HL-60 (cell line): ENCODE measurements around the gene PREPL.

Experiments
- DNase-seq, 2 experiments: peaks; one replicate each; pipeline ENCODE4 v3.0.0-alpha.2; 2010 to 2020; ENCODE audit warnings: low read depth in 1 of 2, low spot score in 1 of 2
- H3K27ac ChIP-seq: fragments of 250-450 bp; sonication (Bioruptor Pico); replicated peaks from 2 replicates; pipeline ENCODE4 v1.5.1; 2020; ENCODE audit warnings: mild to moderate bottlenecking, moderate library complexity
- H3K27me3 ChIP-seq: fragments of 250-450 bp; sonication (Bioruptor Pico); 2 replicates; pipeline ENCODE4 v1.5.1; 2021; ENCODE audit warnings: mild to moderate bottlenecking, moderate library complexity; ENCODE audit not compliant: insufficient read depth, poor library complexity, severe bottlenecking
- H3K4me3 ChIP-seq: replicated peaks from 2 replicates; pipeline ENCODE4 v1.5.1; 2011; ENCODE audit warnings: mild to moderate bottlenecking, control low read depth, low read length; ENCODE audit not compliant: insufficient read depth
- CTCF ChIP-seq: IDR thresholded peaks from one replicate; pipeline ENCODE4 v1.5.1; 2011; ENCODE audit warnings: low read length, control low read depth, inconsistent platforms; ENCODE audit not compliant: insufficient read depth
- GABPA ChIP-seq: IDR thresholded peaks from 2 replicates; pipeline ENCODE4 v1.6.1; 2012; ENCODE audit warnings: low read depth
- POLR2AphosphoS5 ChIP-seq: IDR thresholded peaks from 2 replicates; pipeline ENCODE4 v1.6.1; 2012; ENCODE audit warnings: low read depth
- REST ChIP-seq: IDR thresholded peaks from 2 replicates; pipeline ENCODE4 v1.6.1; 2012; ENCODE audit warnings: low read depth; ENCODE audit not compliant: insufficient replicate concordance
- SPI1 ChIP-seq: IDR thresholded peaks from 2 replicates; pipeline ENCODE4 v1.6.1; 2012; ENCODE audit warnings: low read depth, mild to moderate bottlenecking, borderline replicate concordance

The PREPL gene

GRCh38 chr2:44352510-44352909 lies 8.8 kb downstream of the PREPL start:
- H3K27me3 ChIP-seq = no peaks in the 10 kb centered on the region
- no peak for DNase-seq
- no peak overlapping the region for H3K27ac ChIP-seq
- no peak for TF ChIP-seq SPI1
- H3K4me3 ChIP-seq = no peak overlapping the region

GRCh38 chr2:44351676-44352075 lies 9.6 kb downstream of the PREPL start:
- Histone ChIP-seq H3K4me3 (no peak overlapping the region), H3K27me3 (no peaks in the 10 kb centered on the region), H3K27ac (no peak overlapping the region)
- DNase-seq = no peak
- TF ChIP-seq CTCF (no peak), SPI1 (no peak), GABPA (no peak), REST (no peak), POLR2AphosphoS5 (no peak)

GRCh38 chr2:44351088-44351487 lies 10.2 kb downstream of the PREPL start:
- Histone ChIP-seq H3K27me3 (no peaks in the 10 kb centered on the region), H3K27ac (no peak overlapping the region), H3K4me3 (no peak overlapping the region)
- TF ChIP-seq CTCF = no peak
- no peak for TF ChIP-seq GABPA
- TF ChIP-seq POLR2AphosphoS5 = no peak
- TF ChIP-seq SPI1 = no peak
- TF ChIP-seq REST = no peak
- DNase-seq = no peak

- no peaks in the 10 kb centered on the region for H3K27me3 ChIP-seq
- no peak overlapping the region for H3K27ac ChIP-seq
- DNase-seq = no peak
- H3K4me3 ChIP-seq = no peak overlapping the region
- TF ChIP-seq GABPA (no peak), CTCF (no peak), SPI1 (no peak), REST (no peak), POLR2AphosphoS5 (no peak)
These were observed 11.8 kb downstream of the PREPL start for GRCh38 chr2:44349506-44349905.
